ENCODE measurements around the gene MBOAT2.

DNA sequence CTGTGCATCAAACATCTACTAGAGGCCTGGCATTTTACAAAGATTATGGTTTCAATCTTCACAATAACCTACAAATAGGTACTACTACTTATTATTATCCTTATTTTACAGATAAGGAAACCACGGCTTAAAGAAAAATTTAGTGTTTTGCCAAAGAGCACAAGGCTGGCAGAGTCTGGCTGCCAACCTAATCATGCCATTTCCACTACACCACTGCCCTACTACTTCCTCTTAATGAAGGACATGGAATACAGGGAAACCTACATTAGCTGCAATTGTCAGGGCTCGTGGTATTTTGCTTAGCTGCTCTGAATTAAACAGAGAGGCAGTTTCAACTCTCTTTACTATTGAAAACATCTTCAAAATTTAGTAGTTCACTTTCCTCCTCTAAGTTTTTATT, 5.9 kb downstream of the MBOAT2 start:
- TF ChIP-seq EZH2 (IDR thresholded peaks at IDR 0.05; ENCODE audit: insufficient read depth, poor library complexity, severe bottlenecking) (no peak), EZH2phosphoT487 (IDR thresholded peaks at IDR 0.05; ENCODE audit: insufficient read depth, low read depth) (no peak)
